LNCaP clone FGC (cell line): ENCODE data around the gene TMEM38B.
"Not testable (repeated sequence)": the region's sequence is repeated elsewhere in the genome, so short reads cannot be mapped to it uniquely, and the experiment has no call there.

Source experiments
- DNase-seq: peaks from one replicate; pipeline ENCODE4 v3.0.0-alpha.2; 2011; ENCODE audit warnings: low read depth
- H3K4me3 ChIP-seq: 2 replicates; pipeline ENCODE4 v1.5.1; 2011; ENCODE audit warnings: mild to moderate bottlenecking, low read depth, low read length, control low read depth
- CTCF ChIP-seq: IDR thresholded peaks from 2 replicates; pipeline ENCODE4 v1.5.1; 2012; ENCODE audit warnings: mild to moderate bottlenecking; ENCODE audit not compliant: control insufficient read depth, insufficient read depth; ENCODE audit errors: extremely low read depth

The TMEM38B gene

GRCh38 chr9:105702207-105702606, 7.9 kb downstream of the TMEM38B start:
- no peak overlapping the region for H3K4me3 ChIP-seq
- DNase-seq, result no peak
- no peak for TF ChIP-seq CTCF

- not testable (repeated sequence) for H3K4me3 ChIP-seq, DNase-seq
Observed at GRCh38 chr9:105703638-105704037, 9.3 kb downstream of the TMEM38B start.

GRCh38 chr9:105706156-105706555, 11.8 kb downstream of the TMEM38B start:
- no peak overlapping the region for H3K4me3 ChIP-seq
- no peak for DNase-seq

GRCh38 chr9:105708405-105708804, 14.1 kb downstream of the TMEM38B start:
- TF ChIP-seq CTCF, result no peak
- DNase-seq, result no peak
- peak overlapping the region; percentile 30 for H3K4me3 ChIP-seq

More at GRCh38 chr9:105706156-105706555, 11.8 kb downstream of the TMEM38B start:
- TF ChIP-seq CTCF, result no peak

- no peak for DNase-seq
- no peak for TF ChIP-seq CTCF
- H3K4me3 ChIP-seq, result no peak overlapping the region
Observed at GRCh38 chr9:105710638-105711037, 16.3 kb downstream of the TMEM38B start.

GRCh38 chr9:105711867-105712266, 17.5 kb downstream of the TMEM38B start:
- TF ChIP-seq CTCF, result no peak
- no peak overlapping the region for H3K4me3 ChIP-seq
- no peak for DNase-seq

GRCh38 chr9:105712297-105712696, 18.0 kb downstream of the TMEM38B start:
- TF ChIP-seq CTCF, result no peak
- H3K4me3 ChIP-seq, result no peak overlapping the region
- DNase-seq, result no peak
